HEK293T (cell line): ENCODE results near the gene LRRC4C.

Source experiments
- ARNT ChIP-seq: fragments of 450-650 bp; IDR thresholded peaks from 2 replicates; pipeline ENCODE4 v1.6.1; 2017; ENCODE audit warnings: mild to moderate bottlenecking
- BHLHE40 ChIP-seq: fragments of 450-650 bp; IDR thresholded peaks from 2 replicates; pipeline ENCODE4 v1.6.1; 2016; ENCODE audit warnings: mild to moderate bottlenecking, moderate library complexity, borderline replicate concordance
- FOXA1 ChIP-seq: fragments of 450-650 bp; IDR thresholded peaks from 2 replicates; pipeline ENCODE4 v1.6.1; 2016; ENCODE audit warnings: mild to moderate bottlenecking
- FOXM1 ChIP-seq: fragments of 450-650 bp; IDR thresholded peaks from 2 replicates; pipeline ENCODE4 v1.6.1; 2017; ENCODE audit warnings: mild to moderate bottlenecking, borderline replicate concordance
- LEF1 ChIP-seq: fragments of 450-650 bp; IDR thresholded peaks from 2 replicates; pipeline ENCODE4 v1.6.1; 2017; ENCODE audit warnings: mild to moderate bottlenecking, borderline replicate concordance
- SP1 ChIP-seq: fragments of 450-650 bp; IDR thresholded peaks from 2 replicates; pipeline ENCODE4 v1.6.1; 2017
- TARDBP ChIP-seq: fragments of 450-650 bp; IDR thresholded peaks from 2 replicates; pipeline ENCODE4 v1.6.1; 2016
- TF ChIP-seq, protein P1 (sequence below): fragments of 450-650 bp; IDR thresholded peaks from 2 replicates; pipeline ENCODE4 v1.6.1; 2016

DNA sequence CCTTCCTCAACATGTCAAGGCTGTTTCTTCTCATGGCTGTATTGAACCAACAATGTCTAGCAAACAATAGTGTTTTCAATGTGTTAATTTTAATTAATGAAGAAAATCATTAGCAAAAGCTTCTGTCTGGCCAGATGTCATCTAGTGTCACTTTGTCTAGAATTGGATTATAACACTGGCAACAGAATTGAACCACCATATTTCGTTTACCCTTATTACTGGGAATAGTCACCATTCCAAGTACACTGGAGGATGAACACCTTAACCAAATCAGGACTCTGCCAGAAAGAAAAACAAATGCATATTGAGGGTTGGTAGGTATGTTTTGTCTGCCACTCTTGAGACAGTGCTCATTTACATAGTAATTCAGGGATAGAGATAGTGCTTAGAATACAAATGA is 146.2 kb downstream of the LRRC4C start:
- TF ChIP-seq SP1 = no peak
- TF ChIP-seq BHLHE40 = no peak
- no peak for TF ChIP-seq FOXM1
- TF ChIP-seq FOXA1 = no peak
- TF ChIP-seq LEF1 = no peak
- TF ChIP-seq ARNT = no peak
- TF ChIP-seq TARDBP = no peak
- TF ChIP-seq, protein P1, sequence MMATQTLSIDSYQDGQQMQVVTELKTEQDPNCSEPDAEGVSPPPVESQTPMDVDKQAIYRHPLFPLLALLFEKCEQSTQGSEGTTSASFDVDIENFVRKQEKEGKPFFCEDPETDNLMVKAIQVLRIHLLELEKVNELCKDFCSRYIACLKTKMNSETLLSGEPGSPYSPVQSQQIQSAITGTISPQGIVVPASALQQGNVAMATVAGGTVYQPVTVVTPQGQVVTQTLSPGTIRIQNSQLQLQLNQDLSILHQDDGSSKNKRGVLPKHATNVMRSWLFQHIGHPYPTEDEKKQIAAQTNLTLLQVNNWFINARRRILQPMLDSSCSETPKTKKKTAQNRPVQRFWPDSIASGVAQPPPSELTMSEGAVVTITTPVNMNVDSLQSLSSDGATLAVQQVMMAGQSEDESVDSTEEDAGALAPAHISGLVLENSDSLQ = no peak
